ENCODE data around the gene CDH4. TPM values are rescaled to one million over a fixed set of nuclear protein-coding genes. Genes with fewer than 3 reads are reported as not detected.

Gene CDH4
- total RNA-seq, 2 donors from 2014 or later, result not detected

- ATAC-seq (ENCODE audit: insufficient number of reproducible peaks, low FRiP score, low read depth), result no peak
- Histone ChIP-seq H3K4me1 (ENCODE audit: control insufficient read depth in 1 of 2, low read depth in 2 of 2) (no peaks in the 10 kb centered on the region), H3K36me3 (no peaks in the 10 kb centered on the region), H3K4me3 (no peak overlapping the region), H3K27me3 (replicated peaks; ENCODE audit: insufficient read depth) (no peaks in the 10 kb centered on the region), H3K9me3 (no peaks in the 10 kb centered on the region), H3K27ac (no peak overlapping the region)
- no peak for DNase-seq (ENCODE audit: low spot score)
- TF ChIP-seq CTCF (IDR thresholded peaks at IDR 0.05), result no peak
These were observed 628.6 kb downstream of the CDH4 start for GRCh38 chr20:61880706-61881105.

DNA sequence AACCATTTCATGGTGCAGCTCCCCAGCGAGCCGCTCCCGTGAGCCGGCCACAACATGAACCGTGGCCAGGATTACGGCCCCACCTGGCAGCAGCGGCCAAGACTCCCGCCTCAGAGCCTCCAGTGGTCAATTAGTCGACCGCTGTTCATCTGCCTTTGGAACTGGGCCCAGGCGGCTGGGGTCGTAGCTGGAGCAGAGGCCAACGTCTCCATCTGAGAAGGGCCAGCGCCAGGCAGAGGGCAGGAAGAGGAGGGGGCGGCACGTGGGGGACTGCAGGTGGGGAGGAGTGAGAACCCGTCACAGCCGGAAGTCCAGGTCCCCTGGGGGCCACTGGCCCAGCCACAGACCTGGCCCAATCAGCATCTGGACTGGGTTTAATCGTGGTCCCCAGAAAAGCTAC is 629.4 kb downstream of the CDH4 start:
- Histone ChIP-seq H3K27me3 (replicated peaks; ENCODE audit: insufficient read depth) (no peaks in the 10 kb centered on the region), H3K27ac (no peak overlapping the region), H3K9me3 (no peaks in the 10 kb centered on the region), H3K36me3 (no peaks in the 10 kb centered on the region), H3K4me1 (ENCODE audit: control insufficient read depth in 1 of 2, low read depth in 2 of 2) (no peaks in the 10 kb centered on the region), H3K4me3 (no peak overlapping the region)
- no peak for TF ChIP-seq CTCF (IDR thresholded peaks at IDR 0.05)
- ATAC-seq (ENCODE audit: insufficient number of reproducible peaks, low FRiP score, low read depth) (no peak), DNase-seq (ENCODE audit: low spot score) (no peak)

DNA sequence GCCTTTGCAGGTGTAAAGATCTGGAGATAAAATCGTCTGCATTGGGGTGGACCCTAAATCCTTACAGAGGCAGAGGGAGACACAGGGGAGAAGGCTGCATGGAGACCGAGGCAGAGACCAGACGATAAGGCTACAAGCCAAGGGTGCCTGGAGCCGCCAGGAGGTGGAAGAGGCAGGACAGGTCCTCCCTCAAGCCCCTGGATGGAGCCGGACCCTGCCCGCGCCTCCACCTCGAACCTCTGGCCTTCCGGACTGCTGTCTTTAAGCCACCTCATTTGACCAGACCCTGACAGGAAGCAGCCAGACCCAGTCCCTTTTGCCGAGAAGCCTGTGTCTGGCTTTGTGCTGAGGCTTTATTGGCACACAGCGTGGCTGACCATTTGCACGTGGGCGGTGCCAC is 629.8 kb downstream of the CDH4 start:
- ATAC-seq (ENCODE audit: insufficient number of reproducible peaks, low FRiP score, low read depth) (no peak), DNase-seq (ENCODE audit: low spot score) (no peak)
- Histone ChIP-seq H3K4me1 (ENCODE audit: control insufficient read depth in 1 of 2, low read depth in 2 of 2) (no peaks in the 10 kb centered on the region), H3K36me3 (no peaks in the 10 kb centered on the region), H3K9me3 (no peaks in the 10 kb centered on the region), H3K27me3 (replicated peaks; ENCODE audit: insufficient read depth) (no peaks in the 10 kb centered on the region), H3K4me3 (no peak overlapping the region), H3K27ac (no peak overlapping the region)
- TF ChIP-seq CTCF (IDR thresholded peaks at IDR 0.05), result no peak

DNA sequence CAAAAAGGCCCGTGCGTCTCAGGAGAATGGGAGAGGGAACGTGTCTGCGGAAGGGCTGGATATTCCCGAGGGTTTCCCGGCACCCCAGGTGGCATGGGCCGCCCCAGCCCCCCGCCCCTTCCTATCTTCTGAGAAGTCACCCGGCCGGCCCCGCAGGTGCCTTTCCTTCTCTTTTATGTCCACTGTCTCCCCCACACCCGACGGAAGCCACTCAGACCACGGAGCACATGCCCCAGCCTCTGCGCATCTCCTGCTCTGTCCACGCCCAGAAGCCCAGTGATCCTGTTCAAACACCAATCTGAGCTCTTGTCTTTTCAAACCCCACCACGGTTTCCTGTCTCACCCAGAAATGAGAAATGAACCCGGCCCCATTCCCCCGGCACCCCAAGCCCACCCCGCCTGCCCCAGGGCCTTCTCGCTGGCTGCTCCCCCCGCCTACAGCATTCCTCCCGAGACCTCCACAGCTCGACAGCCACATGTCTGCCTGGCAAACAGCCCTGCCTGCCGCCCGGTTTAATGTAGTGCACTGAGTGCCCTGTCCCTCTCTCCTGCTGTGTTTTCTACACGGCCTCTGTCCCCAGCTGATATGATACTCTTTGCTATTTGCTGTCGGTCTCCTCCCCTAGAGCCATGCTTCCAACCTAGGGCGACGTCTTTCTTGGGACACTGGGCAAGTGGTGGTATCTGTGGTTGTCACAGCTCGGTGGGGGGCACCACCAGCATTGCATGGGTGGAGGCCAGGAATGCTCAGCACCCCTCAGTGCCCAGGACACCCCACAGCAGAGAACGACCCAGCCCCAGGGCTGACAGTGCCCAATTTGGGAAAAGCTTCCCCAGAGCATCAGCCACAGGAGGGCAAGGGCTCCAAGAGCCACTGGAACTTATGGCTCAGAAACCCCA is 630.9 kb downstream of the CDH4 start:
- Histone ChIP-seq H3K27me3 (replicated peaks; ENCODE audit: insufficient read depth) (no peaks in the 10 kb centered on the region), H3K4me3 (no peak overlapping the region), H3K4me1 (ENCODE audit: control insufficient read depth in 1 of 2, low read depth in 2 of 2) (no peaks in the 10 kb centered on the region), H3K27ac (no peak overlapping the region), H3K36me3 (no peaks in the 10 kb centered on the region), H3K9me3 (no peaks in the 10 kb centered on the region)
- ATAC-seq (ENCODE audit: insufficient number of reproducible peaks, low FRiP score, low read depth) (no peak), DNase-seq (ENCODE audit: low spot score) (no peak)
- no peak for TF ChIP-seq CTCF (IDR thresholded peaks at IDR 0.05)

GRCh38 chr20:61883857-61884393 is 631.9 kb downstream of the CDH4 start:
- no peaks in the 10 kb centered on the region for H3K9me3 ChIP-seq
- H3K4me3 ChIP-seq, result no peak overlapping the region
- no peaks in the 10 kb centered on the region for H3K4me1 ChIP-seq (ENCODE audit: control insufficient read depth in 1 of 2, low read depth in 2 of 2)
- no peak for ATAC-seq (ENCODE audit: insufficient number of reproducible peaks, low FRiP score, low read depth)
- no peaks in the 10 kb centered on the region for H3K27me3 ChIP-seq (replicated peaks; ENCODE audit: insufficient read depth)
- no peak for TF ChIP-seq CTCF (IDR thresholded peaks at IDR 0.05)
- no peak for DNase-seq (ENCODE audit: low spot score)
- no peak overlapping the region for H3K27ac ChIP-seq
- H3K36me3 ChIP-seq, result no peaks in the 10 kb centered on the region
